HepG2 (cell line): Measurements from ENCODE around the gene QRFP. TPM values are rescaled to one million over a fixed set of nuclear protein-coding genes. Genes with fewer than 3 reads are reported as not detected.

Source experiments
- AKAP8 ChIP-seq: sonication (generic); formaldehyde crosslinking; IDR thresholded peaks from 2 replicates; pipeline ENCODE4 v1.5.1; 2020; ENCODE audit warnings: mild to moderate bottlenecking, missing genetic modification reagents
- FIP1L1 ChIP-seq: fragments of 200-400 bp; formaldehyde crosslinking; IDR thresholded peaks from 2 replicates; pipeline ENCODE4 v1.6.1; 2018; ENCODE audit warnings: low read depth, mild to moderate bottlenecking, low read length, moderate library complexity, borderline replicate concordance; ENCODE audit not compliant: insufficient read depth
- HES4 ChIP-seq: sonication (generic); formaldehyde crosslinking; IDR thresholded peaks from 2 replicates; pipeline ENCODE4 v1.9.0; 2021; ENCODE audit warnings: mild to moderate bottlenecking, missing genetic modification reagents, borderline replicate concordance
- MLX ChIP-seq: IDR thresholded peaks from 2 replicates; pipeline ENCODE4 v1.6.1; 2016
- PREB ChIP-seq: sonication (generic); formaldehyde crosslinking; IDR thresholded peaks from 2 replicates; pipeline ENCODE4 v1.4.0; 2020; ENCODE audit warnings: missing genetic modification reagents
- REPIN1 ChIP-seq: sonication (generic); formaldehyde crosslinking; IDR thresholded peaks from 2 replicates; pipeline ENCODE4 v1.8.0; 2022; ENCODE audit warnings: missing genetic modification reagents, low read depth, mild to moderate bottlenecking, borderline replicate concordance
- SNAPC5 ChIP-seq: sonication (generic); formaldehyde crosslinking; IDR thresholded peaks from 2 replicates; pipeline ENCODE4 v1.8.1; 2023; ENCODE audit warnings: mild to moderate bottlenecking, missing genetic modification reagents, borderline replicate concordance
- SYNCRIP ChIP-seq: fragments of 200-400 bp; formaldehyde crosslinking; IDR thresholded peaks from 2 replicates; pipeline ENCODE4 v1.6.1; 2018; ENCODE audit warnings: mild to moderate bottlenecking, low read depth, low read length; ENCODE audit not compliant: insufficient read depth
- TAF1 ChIP-seq: sonication (generic); formaldehyde crosslinking; IDR thresholded peaks from 2 replicates; pipeline ENCODE4 v1.4.0; 2020; ENCODE audit warnings: missing genetic modification reagents
- TBX3 ChIP-seq: fragments of 450-650 bp; IDR thresholded peaks from 2 replicates; pipeline ENCODE4 v1.6.1; 2017; ENCODE audit warnings: antibody characterized with exemption, mild to moderate bottlenecking, inconsistent platforms, borderline replicate concordance
- ZHX2 ChIP-seq, 2 experiments: sonication (generic) in 1 of 2; formaldehyde crosslinking in 1 of 2; IDR thresholded peaks; 2 replicates each; pipeline versions ENCODE4 v1.6.1 to v1.9.0; 2014 to 2022; ENCODE audit warnings: antibody characterized with exemption in 1 of 2, borderline replicate concordance in 1 of 2, inconsistent platforms in 1 of 2, low read depth in 1 of 2, missing genetic modification reagents in 1 of 2
- ZNF350 ChIP-seq: sonication (generic); formaldehyde crosslinking; IDR thresholded peaks from 2 replicates; pipeline ENCODE4 v1.4.0; 2020; ENCODE audit warnings: mild to moderate bottlenecking, low read depth, missing genetic modification reagents, borderline replicate concordance
- ZNF503 ChIP-seq: sonication (generic); formaldehyde crosslinking; IDR thresholded peaks from 2 replicates; pipeline ENCODE4 v1.4.0; 2020; ENCODE audit warnings: missing genetic modification reagents
- ZNF614 ChIP-seq: IDR thresholded peaks from 2 replicates; pipeline ENCODE4 v1.6.1; 2018; ENCODE audit warnings: missing biosample characterization, missing genetic modification reagents, inconsistent platforms, borderline replicate concordance
- ZNF780A ChIP-seq: sonication (generic); formaldehyde crosslinking; IDR thresholded peaks from 2 replicates; pipeline ENCODE4 v1.8.0; 2022; ENCODE audit warnings: mild to moderate bottlenecking, missing genetic modification reagents, moderate library complexity
- polyA plus RNA-seq, 8 experiments: library from polyadenylated mRNA; depleted of rRNA in 3 of 8; stranded (reverse) in 7 of 8; unstranded in 1 of 8; fragments of >200 nt; fragmentation: Illumina TruSeq in 4 of 8; extraction: Trizol in 4 of 8; gene quantifications; 2 replicates each; pipeline versions ENCODE4 v1.2.1 to v1.2.3, GENCODE V29; 2011 to 2016; ENCODE audit warnings: low read depth in 4 of 8, missing spikeins in 1 of 8, mixed read lengths in 1 of 8; ENCODE audit not compliant: insufficient read depth in 1 of 8
- total RNA-seq, 5 experiments: library from RNA; depleted of rRNA; stranded (reverse); fragments of >200 nt; fragmentation: Illumina TruSeq; extraction: Trizol; gene quantifications; 2 replicates each; pipeline ENCODE4 v1.2.3, GENCODE V29; 2016; ENCODE audit warnings: low read depth in 1 of 5

The QRFP gene
- total and polyA plus RNA-seq, 2 of the 13 experiments (the other 11 are each of a cell fraction or from before 2014, with no cell fraction given), result not detected

- no peak for TF ChIP-seq ZHX2 (IDR thresholded peaks at IDR 0.05; ENCODE audit: low read depth)
- no peak for TF ChIP-seq ZHX2 (CRISPR knock-in tag; IDR thresholded peaks at IDR 0.05; ENCODE audit: borderline replicate concordance)
- no peak for TF ChIP-seq AKAP8 (CRISPR knock-in tag)
- TF ChIP-seq SNAPC5, result no peak
- TF ChIP-seq ZNF503 (CRISPR knock-in tag), result no peak
- TF ChIP-seq PREB (CRISPR knock-in tag), result no peak
- TF ChIP-seq FIP1L1, result no peak
- TF ChIP-seq ZNF350 (CRISPR knock-in tag), result no peak
- no peak for TF ChIP-seq REPIN1 (CRISPR knock-in tag)
- TF ChIP-seq HES4, result no peak
- no peak for TF ChIP-seq SYNCRIP
- no peak for TF ChIP-seq MLX (CRISPR knock-in tag)
- no peak for TF ChIP-seq ZNF780A (CRISPR knock-in tag)
- TF ChIP-seq TBX3, result no peak
- TF ChIP-seq ZNF614 (CRISPR knock-in tag), result no peak
- TF ChIP-seq TAF1, result no peak
These were observed 45.5 kb upstream of the QRFP start (continued) for GRCh38 chr9:130942084-130942483.
